Astrocyte (in vitro differentiated cells and primary cell): Measurements from ENCODE around the gene ZCCHC18.

ENCODE experiments used
- CTCF ChIP-seq: IDR thresholded peaks from 2 replicates; pipeline ENCODE4 v1.5.1; 2011; ENCODE audit warnings: low read depth, mild to moderate bottlenecking, inconsistent platforms, low read length, moderate library complexity; ENCODE audit not compliant: insufficient read depth
- EZH2 ChIP-seq: IDR thresholded peaks from 2 replicates; pipeline ENCODE4 v1.6.1; 2012; ENCODE audit warnings: mild to moderate bottlenecking, low read length, inconsistent platforms; ENCODE audit not compliant: insufficient read depth

DNA sequence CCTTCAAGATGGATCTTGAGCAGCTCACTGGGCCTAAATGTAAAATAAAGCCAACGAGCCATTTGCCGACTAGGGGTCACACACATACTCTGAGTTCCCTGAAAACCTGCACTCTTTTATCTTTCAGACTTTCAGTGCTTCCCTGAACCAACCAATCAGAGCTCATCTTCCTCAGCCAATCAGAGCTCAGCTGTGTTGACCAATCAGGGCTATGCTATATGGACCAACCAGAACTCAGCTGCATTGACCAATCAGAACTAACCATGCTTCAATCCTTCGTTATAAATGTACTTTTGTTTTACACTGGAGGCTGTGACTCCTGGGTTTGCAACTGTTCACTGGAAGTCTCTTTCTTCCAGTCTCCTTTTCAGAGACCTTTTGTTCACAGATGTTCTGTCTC, 25.2 kb downstream of the ZCCHC18 start:
- TF ChIP-seq CTCF = no peak
- no peak for TF ChIP-seq EZH2
